Measurements from ENCODE around the gene M1AP. TPM values are rescaled to one million over a fixed set of nuclear protein-coding genes. Genes with fewer than 3 reads are reported as not detected.

M1AP gene
- total RNA-seq, 4 donors from 2014 or later = not detected

- Histone ChIP-seq H3K27ac (no peak overlapping the region), H3K27me3 (no peaks in the 10 kb centered on the region)
- TF ChIP-seq POLR2A (IDR thresholded peaks at IDR 0.05) = no peak
- TF ChIP-seq, protein P1, sequence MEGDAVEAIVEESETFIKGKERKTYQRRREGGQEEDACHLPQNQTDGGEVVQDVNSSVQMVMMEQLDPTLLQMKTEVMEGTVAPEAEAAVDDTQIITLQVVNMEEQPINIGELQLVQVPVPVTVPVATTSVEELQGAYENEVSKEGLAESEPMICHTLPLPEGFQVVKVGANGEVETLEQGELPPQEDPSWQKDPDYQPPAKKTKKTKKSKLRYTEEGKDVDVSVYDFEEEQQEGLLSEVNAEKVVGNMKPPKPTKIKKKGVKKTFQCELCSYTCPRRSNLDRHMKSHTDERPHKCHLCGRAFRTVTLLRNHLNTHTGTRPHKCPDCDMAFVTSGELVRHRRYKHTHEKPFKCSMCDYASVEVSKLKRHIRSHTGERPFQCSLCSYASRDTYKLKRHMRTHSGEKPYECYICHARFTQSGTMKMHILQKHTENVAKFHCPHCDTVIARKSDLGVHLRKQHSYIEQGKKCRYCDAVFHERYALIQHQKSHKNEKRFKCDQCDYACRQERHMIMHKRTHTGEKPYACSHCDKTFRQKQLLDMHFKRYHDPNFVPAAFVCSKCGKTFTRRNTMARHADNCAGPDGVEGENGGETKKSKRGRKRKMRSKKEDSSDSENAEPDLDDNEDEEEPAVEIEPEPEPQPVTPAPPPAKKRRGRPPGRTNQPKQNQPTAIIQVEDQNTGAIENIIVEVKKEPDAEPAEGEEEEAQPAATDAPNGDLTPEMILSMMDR (IDR thresholded peaks at IDR 0.05) = no peak
These were observed 107.8 kb downstream of the M1AP start for GRCh38 chr2:74540291-74540690.

GRCh38 chr2:74538881-74539339, 109.2 kb downstream of the M1AP start:
- Histone ChIP-seq H3K4me3 (peak overlapping the region in 2 of 4 donors; percentile 1 to 26), H3K4me1 (peaks cover 0 to 5% (median 2%) of the 10 kb centered on the region in 4 donors), H3K36me3 (no peaks in the 10 kb centered on the region), H3K27ac (peak overlapping the region in 1 of 4 donors; percentile 65), H3K9me3 (no peaks in the 10 kb centered on the region), H3K27me3 (no peaks in the 10 kb centered on the region)
- no peak for TF ChIP-seq POLR2A (IDR thresholded peaks at IDR 0.05)
- TF ChIP-seq, protein P1 (IDR thresholded peaks at IDR 0.05) = no peak
- peak in 1 of 3 donors; percentile 48 for DNase-seq

More at GRCh38 chr2:74540291-74540690, 107.8 kb downstream of the M1AP start:
- DNase-seq = no peak
- H3K9me3 ChIP-seq = no peaks in the 10 kb centered on the region
- no peaks in the 10 kb centered on the region for H3K36me3 ChIP-seq
- H3K4me1 ChIP-seq = peaks cover 0 to 5% (median 2%) of the 10 kb centered on the region in 4 donors
- no peak overlapping the region for H3K4me3 ChIP-seq

DNA sequence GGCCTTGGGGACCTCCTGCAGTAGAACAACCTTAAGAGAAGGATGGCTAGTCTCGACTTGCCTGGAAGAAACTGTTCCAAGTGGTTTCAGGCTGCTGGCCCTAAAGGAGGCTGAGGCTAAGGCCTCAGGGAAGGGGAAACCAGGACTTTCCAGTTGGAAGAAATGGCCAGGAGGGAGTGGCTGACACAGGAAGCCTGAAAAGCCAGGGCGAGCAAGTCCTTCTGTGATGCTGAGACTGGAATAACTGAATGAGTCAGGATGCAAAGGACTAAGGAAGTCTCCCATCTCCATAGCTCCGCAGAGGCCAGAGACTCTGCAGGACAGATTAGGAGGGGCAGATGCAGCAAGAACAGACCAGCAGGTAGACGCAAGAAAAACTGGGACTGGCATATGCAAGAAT, 111.0 kb downstream of the M1AP start:
- no peak overlapping the region for H3K27ac ChIP-seq
- no peaks in the 10 kb centered on the region for H3K9me3 ChIP-seq
- peaks cover 0 to 11% (median 0%) of the 10 kb centered on the region in 3 donors for H3K36me3 ChIP-seq
- H3K4me1 ChIP-seq = peaks cover 0 to 5% (median 2%) of the 10 kb centered on the region in 4 donors
- no peak overlapping the region for H3K4me3 ChIP-seq
- DNase-seq = no peak
- TF ChIP-seq POLR2A (IDR thresholded peaks at IDR 0.05) = no peak
- TF ChIP-seq, protein P1 (IDR thresholded peaks at IDR 0.05) = no peak
- H3K27me3 ChIP-seq = no peaks in the 10 kb centered on the region

- no peak for DNase-seq
- Histone ChIP-seq H3K9me3 (no peaks in the 10 kb centered on the region), H3K27me3 (no peaks in the 10 kb centered on the region), H3K4me1 (peaks cover 0 to 5% (median 4%) of the 10 kb centered on the region in 4 donors), H3K36me3 (peaks cover 0 to 11% (median 0%) of the 10 kb centered on the region in 3 donors), H3K4me3 (no peak overlapping the region), H3K27ac (no peak overlapping the region)
- TF ChIP-seq POLR2A (IDR thresholded peaks at IDR 0.05) = no peak
- TF ChIP-seq, protein P1 (IDR thresholded peaks at IDR 0.05) = no peak
These were observed 111.8 kb downstream of the M1AP start for GRCh38 chr2:74536166-74536950.

- H3K36me3 ChIP-seq = peaks cover 0 to 11% (median 0%) of the 10 kb centered on the region in 3 donors
- TF ChIP-seq POLR2A (IDR thresholded peaks at IDR 0.05) = no peak
- TF ChIP-seq, protein P1 (IDR thresholded peaks at IDR 0.05) = no peak
These were observed 112.6 kb downstream of the M1AP start for GRCh38 chr2:74535440-74535965.

More at GRCh38 chr2:74535440-74535965, 112.6 kb downstream of the M1AP start:
- H3K4me3 ChIP-seq = no peak overlapping the region
- H3K27ac ChIP-seq = no peak overlapping the region
- no peaks in the 10 kb centered on the region for H3K27me3 ChIP-seq
- H3K9me3 ChIP-seq = no peaks in the 10 kb centered on the region
- no peak for DNase-seq
- H3K4me1 ChIP-seq = peaks cover 0 to 11% (median 8%) of the 10 kb centered on the region in 4 donors

Measured in Peyer's patch (tissue), 4 donors.